Measurements from ENCODE around the gene AGBL1. TPM values are rescaled to one million over a fixed set of nuclear protein-coding genes. Genes with fewer than 3 reads are reported as not detected.

Gene AGBL1
- total RNA-seq, 4 donors from 2014 or later = 0.32 to 0.40 TPM; not detected in 2

- H3K36me3 ChIP-seq = no peaks in the 10 kb centered on the region
- H3K4me1 ChIP-seq = peaks cover 0 to 33% (median 14%) of the 10 kb centered on the region in 4 donors
- TF ChIP-seq POLR2A (IDR thresholded peaks at IDR 0.05) = no peak
- no peak for TF ChIP-seq EP300 (IDR thresholded peaks at IDR 0.05; ENCODE audit: low read depth)
- TF ChIP-seq POLR2AphosphoS5 (IDR thresholded peaks at IDR 0.05) = peak in 2 of 3 donors; percentile 18 to 38
- peak; percentile 34 to 86 (median 54) for TF ChIP-seq CTCF (IDR thresholded peaks at IDR 0.05)
- 13% methylated on average over 6 of the region's 6 CpGs; no CpG with 5 or more reads in 1 of the 2 donors for WGBS, 2 donors (ENCODE audit: low coverage in 1 of 2)
- no peak overlapping the region for H3K27ac ChIP-seq
- in situ Hi-C loops (cut with MboI; ENCODE audit: low pct_ligation_motif_present in 1 of 4, low pct_unique_long_range_greater_than_20kb in 1 of 4, low sequenced_read_pairs in 3 of 4) (loop anchor here in 2 of 4 donors (10.0 to 25.0 kb wide), 3 partner anchors 110 to 762 kb away; no protein-coding TSS in a partner anchor), intact Hi-C loops (cut with DNase I; ENCODE audit: low total_unique reads) (no loop called here)
- H3K9me3 ChIP-seq = no peaks in the 10 kb centered on the region
- H3K27me3 ChIP-seq = no peaks in the 10 kb centered on the region
- peak; percentile 79 for DNase-seq
- H3K4me3 ChIP-seq = no peak overlapping the region
Measured at GRCh38 chr15:86624261-86625036, 544.8 kb downstream of the AGBL1 start.

- Histone ChIP-seq H3K4me1 (peaks cover 0 to 33% (median 11%) of the 10 kb centered on the region in 4 donors), H3K27ac (peak overlapping the region; percentile 23 to 59 (median 35)), H3K9me3 (no peaks in the 10 kb centered on the region), H3K27me3 (no peaks in the 10 kb centered on the region), H3K4me3 (no peak overlapping the region), H3K36me3 (no peaks in the 10 kb centered on the region)
- in situ Hi-C loops (cut with MboI; ENCODE audit: low pct_ligation_motif_present in 1 of 4, low pct_unique_long_range_greater_than_20kb in 1 of 4, low sequenced_read_pairs in 3 of 4) (loop anchor here in 2 of 4 donors (10.0 kb wide), 2 partner anchors 105 to 115 kb away; no protein-coding TSS in a partner anchor), intact Hi-C loops (cut with DNase I; ENCODE audit: low total_unique reads) (no loop called here)
- DNase-seq = no peak
- 39 to 60% methylated on average over 5 to 7 of the region's 7 CpGs for WGBS, 2 donors (ENCODE audit: low coverage in 1 of 2)
- no peak for TF ChIP-seq CTCF (IDR thresholded peaks at IDR 0.05)
- TF ChIP-seq POLR2AphosphoS5 (IDR thresholded peaks at IDR 0.05) = peak in 2 of 3 donors; percentile 24 to 27
Measured at GRCh38 chr15:86629409-86630356, 550.0 kb downstream of the AGBL1 start.

GRCh38 chr15:86630946-86631345, 551.3 kb downstream of the AGBL1 start:
- H3K27ac ChIP-seq = peak overlapping the region in 1 of 4 donors; percentile 26

More at GRCh38 chr15:86630946-86631345, 551.3 kb downstream of the AGBL1 start:
- Histone ChIP-seq H3K27me3 (no peaks in the 10 kb centered on the region), H3K4me1 (peaks cover 0 to 29% (median 9%) of the 10 kb centered on the region in 4 donors), H3K9me3 (no peaks in the 10 kb centered on the region), H3K36me3 (no peaks in the 10 kb centered on the region), H3K4me3 (no peak overlapping the region)
- DNase-seq = no peak
- in situ Hi-C loops (cut with MboI; ENCODE audit: low pct_ligation_motif_present in 1 of 4, low pct_unique_long_range_greater_than_20kb in 1 of 4, low sequenced_read_pairs in 3 of 4) (no loop called here), intact Hi-C loops (cut with DNase I; ENCODE audit: low total_unique reads) (no loop called here)
- WGBS, 2 donors (ENCODE audit: low coverage in 1 of 2) = 75 to 77% methylated on average over 2 to 5 of the region's 5 CpGs
- TF ChIP-seq EP300 (IDR thresholded peaks at IDR 0.05; ENCODE audit: low read depth) (no peak), POLR2A (IDR thresholded peaks at IDR 0.05) (no peak), CTCF (IDR thresholded peaks at IDR 0.05) (no peak), POLR2AphosphoS5 (IDR thresholded peaks at IDR 0.05) (no peak)

Data from transverse colon (tissue), 4 donors.